ENCODE data around the gene PCDH19. TPM values are rescaled to one million over a fixed set of nuclear protein-coding genes. Genes with fewer than 3 reads are reported as not detected.

The PCDH19 gene
- polyA plus RNA-seq, 2 of the 4 experiments (the other 2 are of a cell fraction): 0.01 to 0.03 TPM

DNA sequence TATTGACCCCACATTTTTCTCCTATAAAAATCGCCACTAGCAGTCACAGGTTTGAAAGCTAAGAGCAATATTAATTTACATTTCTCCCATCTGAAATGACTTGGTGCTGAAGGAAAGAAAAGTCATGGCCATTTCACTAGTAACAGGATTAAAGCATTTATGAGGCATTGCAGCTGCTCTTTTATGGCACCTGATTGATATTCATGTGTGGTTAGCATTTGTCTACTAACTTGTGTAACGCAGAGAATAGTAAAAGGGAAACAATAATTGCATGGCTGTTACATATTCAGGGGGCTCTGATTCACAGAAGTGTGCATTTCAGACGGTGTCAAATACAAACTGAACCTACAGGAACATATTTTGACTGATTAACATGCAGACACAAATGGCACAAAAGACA is 5.2 kb downstream of the PCDH19 start:
- Histone ChIP-seq H3K4me3 (no peak overlapping the region), H3K4me1 (no peaks in the 10 kb centered on the region), H3K9me3 (no peaks in the 10 kb centered on the region), H3K4me2 (no peak overlapping the region), H3K27ac (no peak overlapping the region)
- DNase-seq (ENCODE audit: low read depth in 1 of 2, low spot score in 1 of 2): no peak
- ChIA-PET POLR2A (no interaction called here), CTCF (interaction anchor here (1.3 kb wide), 1 partner anchor 37 kb away, joined by 3 read pairs; no protein-coding TSS in a partner anchor)
- no peak for FAIRE-seq
- no peak for ATAC-seq
- TF ChIP-seq FOSL2 (IDR thresholded peaks at IDR 0.05): no peak
- TF ChIP-seq FOSL2 (CRISPR knock-in tag; IDR thresholded peaks at IDR 0.05): no peak
- TF ChIP-seq EHF (CRISPR knock-in tag; IDR thresholded peaks at IDR 0.05): no peak
- no peak for TF ChIP-seq MYC (IDR thresholded peaks at IDR 0.05; ENCODE audit: borderline replicate concordance, low read length)
- TF ChIP-seq CEBPB (IDR thresholded peaks at IDR 0.05): no peak
- TF ChIP-seq HOXB13 (CRISPR knock-in tag; IDR thresholded peaks at IDR 0.05; ENCODE audit: low read depth): no peak
- TF ChIP-seq ZC3H11A (IDR thresholded peaks at IDR 0.05): no peak
- no peak for TF ChIP-seq ZSCAN20 (CRISPR knock-in tag; IDR thresholded peaks at IDR 0.05)
- TF ChIP-seq RCOR1 (IDR thresholded peaks at IDR 0.05; ENCODE audit: low read depth, low read length): no peak
- TF ChIP-seq CHD2 (IDR thresholded peaks at IDR 0.05; ENCODE audit: low read length, partially characterized antibody): no peak
- WGBS (ENCODE audit: missing lambda C conversion rate): 0% methylated on average over 3 of the region's 3 CpGs

DNA sequence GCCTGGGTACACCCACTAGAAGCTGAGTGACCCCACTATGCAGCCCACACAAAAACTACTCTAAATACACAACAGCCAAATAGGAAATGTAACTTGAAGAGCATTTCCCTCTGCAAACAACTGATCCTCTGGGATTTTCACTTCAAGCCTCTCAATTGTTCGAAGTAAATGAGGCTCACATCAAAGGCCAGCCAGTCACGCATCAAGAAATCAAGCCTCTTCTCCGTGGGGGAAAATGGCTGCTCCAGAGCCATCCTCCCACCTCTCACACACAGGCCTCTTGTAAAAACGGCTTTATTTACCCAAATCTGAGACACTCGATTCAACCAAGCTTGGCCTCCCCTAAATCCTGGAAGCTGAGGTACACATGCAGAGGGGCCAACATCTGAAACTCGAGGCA is 14.3 kb downstream of the PCDH19 start:
- H3K4me2 ChIP-seq: no peak overlapping the region
- H3K9me3 ChIP-seq: no peaks in the 10 kb centered on the region
- no peak for TF ChIP-seq TFCP2L1 (CRISPR knock-in tag; IDR thresholded peaks at IDR 0.05)
- TF ChIP-seq, protein P1, sequence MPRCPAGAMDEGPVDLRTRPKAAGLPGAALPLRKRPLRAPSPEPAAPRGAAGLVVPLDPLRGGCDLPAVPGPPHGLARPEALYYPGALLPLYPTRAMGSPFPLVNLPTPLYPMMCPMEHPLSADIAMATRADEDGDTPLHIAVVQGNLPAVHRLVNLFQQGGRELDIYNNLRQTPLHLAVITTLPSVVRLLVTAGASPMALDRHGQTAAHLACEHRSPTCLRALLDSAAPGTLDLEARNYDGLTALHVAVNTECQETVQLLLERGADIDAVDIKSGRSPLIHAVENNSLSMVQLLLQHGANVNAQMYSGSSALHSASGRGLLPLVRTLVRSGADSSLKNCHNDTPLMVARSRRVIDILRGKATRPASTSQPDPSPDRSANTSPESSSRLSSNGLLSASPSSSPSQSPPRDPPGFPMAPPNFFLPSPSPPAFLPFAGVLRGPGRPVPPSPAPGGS (IDR thresholded peaks at IDR 0.05): no peak
- TF ChIP-seq, protein P2, sequence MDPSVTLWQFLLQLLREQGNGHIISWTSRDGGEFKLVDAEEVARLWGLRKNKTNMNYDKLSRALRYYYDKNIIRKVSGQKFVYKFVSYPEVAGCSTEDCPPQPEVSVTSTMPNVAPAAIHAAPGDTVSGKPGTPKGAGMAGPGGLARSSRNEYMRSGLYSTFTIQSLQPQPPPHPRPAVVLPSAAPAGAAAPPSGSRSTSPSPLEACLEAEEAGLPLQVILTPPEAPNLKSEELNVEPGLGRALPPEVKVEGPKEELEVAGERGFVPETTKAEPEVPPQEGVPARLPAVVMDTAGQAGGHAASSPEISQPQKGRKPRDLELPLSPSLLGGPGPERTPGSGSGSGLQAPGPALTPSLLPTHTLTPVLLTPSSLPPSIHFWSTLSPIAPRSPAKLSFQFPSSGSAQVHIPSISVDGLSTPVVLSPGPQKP (IDR thresholded peaks at IDR 0.05; ENCODE audit: low read depth, low read length): no peak
- TF ChIP-seq ZSCAN20 (CRISPR knock-in tag; IDR thresholded peaks at IDR 0.05): no peak
- TF ChIP-seq RCOR1 (IDR thresholded peaks at IDR 0.05; ENCODE audit: low read depth, low read length): no peak
- TF ChIP-seq HOXB13 (CRISPR knock-in tag; IDR thresholded peaks at IDR 0.05; ENCODE audit: low read depth): no peak
- no peak for TF ChIP-seq TP53 (CRISPR knock-in tag; IDR thresholded peaks at IDR 0.05)
- TF ChIP-seq PHF8 (IDR thresholded peaks at IDR 0.05; ENCODE audit: borderline replicate concordance, low read depth): no peak
- no peak for TF ChIP-seq BHLHE40 (IDR thresholded peaks at IDR 0.05; ENCODE audit: low read depth, low read length)
- no peak for TF ChIP-seq CBX8 (IDR thresholded peaks at IDR 0.05)
- TF ChIP-seq NR3C1 (IDR thresholded peaks at IDR 0.05): no peak
- TF ChIP-seq SMC3 (IDR thresholded peaks at IDR 0.05): no peak
- no peak for TF ChIP-seq MAFK (IDR thresholded peaks at IDR 0.05; ENCODE audit: partially characterized antibody)
- no peak for TF ChIP-seq CEBPB (IDR thresholded peaks at IDR 0.05)
- TF ChIP-seq CHD2 (IDR thresholded peaks at IDR 0.05; ENCODE audit: low read length, partially characterized antibody): no peak
- TF ChIP-seq, protein P3, sequence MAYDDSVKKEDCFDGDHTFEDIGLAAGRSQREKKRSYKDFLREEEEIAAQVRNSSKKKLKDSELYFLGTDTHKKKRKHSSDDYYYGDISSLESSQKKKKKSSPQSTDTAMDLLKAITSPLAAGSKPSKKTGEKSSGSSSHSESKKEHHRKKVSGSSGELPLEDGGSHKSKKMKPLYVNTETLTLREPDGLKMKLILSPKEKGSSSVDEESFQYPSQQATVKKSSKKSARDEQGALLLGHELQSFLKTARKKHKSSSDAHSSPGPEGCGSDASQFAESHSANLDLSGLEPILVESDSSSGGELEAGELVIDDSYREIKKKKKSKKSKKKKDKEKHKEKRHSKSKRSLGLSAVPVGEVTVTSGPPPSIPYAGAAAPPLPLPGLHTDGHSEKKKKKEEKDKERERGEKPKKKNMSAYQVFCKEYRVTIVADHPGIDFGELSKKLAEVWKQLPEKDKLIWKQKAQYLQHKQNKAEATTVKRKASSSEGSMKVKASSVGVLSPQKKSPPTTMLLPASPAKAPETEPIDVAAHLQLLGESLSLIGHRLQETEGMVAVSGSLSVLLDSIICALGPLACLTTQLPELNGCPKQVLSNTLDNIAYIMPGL (CRISPR knock-in tag; IDR thresholded peaks at IDR 0.05; ENCODE audit: borderline replicate concordance): no peak
- TF ChIP-seq JUN (IDR thresholded peaks at IDR 0.05): no peak
- TF ChIP-seq ZFP36 (IDR thresholded peaks at IDR 0.05; ENCODE audit: borderline replicate concordance, partially characterized antibody): no peak
- no peak for TF ChIP-seq RAD21 (conservative IDR thresholded peaks at IDR 0.05 in 1 of 2, IDR thresholded peaks at IDR 0.05 in 1 of 2)
- TF ChIP-seq, protein P4, sequence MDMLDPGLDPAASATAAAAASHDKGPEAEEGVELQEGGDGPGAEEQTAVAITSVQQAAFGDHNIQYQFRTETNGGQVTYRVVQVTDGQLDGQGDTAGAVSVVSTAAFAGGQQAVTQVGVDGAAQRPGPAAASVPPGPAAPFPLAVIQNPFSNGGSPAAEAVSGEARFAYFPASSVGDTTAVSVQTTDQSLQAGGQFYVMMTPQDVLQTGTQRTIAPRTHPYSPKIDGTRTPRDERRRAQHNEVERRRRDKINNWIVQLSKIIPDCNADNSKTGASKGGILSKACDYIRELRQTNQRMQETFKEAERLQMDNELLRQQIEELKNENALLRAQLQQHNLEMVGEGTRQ (IDR thresholded peaks at IDR 0.05): no peak
- no peak for ATAC-seq
- DNase-seq (ENCODE audit: low read depth in 1 of 2, low spot score in 1 of 2): no peak
- CTCF ChIA-PET: interaction anchor here (0.5 to 0.9 kb wide), 2 partner anchors 17 to 82 kb away, joined by 3 to 5 read pairs; no protein-coding TSS in a partner anchor
- FAIRE-seq: no peak
- no peak overlapping the region for H3K4me3 ChIP-seq
- WGBS (ENCODE audit: missing lambda C conversion rate): 2% methylated on average over 6 of the region's 6 CpGs
- POLR2A ChIA-PET: no interaction called here
- H3K4me1 ChIP-seq: no peaks in the 10 kb centered on the region
- H3K27ac ChIP-seq: no peak overlapping the region
